HepG2 (cell line): ENCODE measurements around the gene LAMB2. TPM values are rescaled to one million over a fixed set of nuclear protein-coding genes. Genes with fewer than 3 reads are reported as not detected.
A peak's percentile ranks its signal among the peaks of the same experiment; 100 is the strongest.

Experiments used
- ATAC-seq: fragments of 200-7000 bp; cut with Tn5 transposase; 3 replicates; pipeline ENCODE4 v1.9.1; 2020; ENCODE audit warnings: mild to moderate bottlenecking, moderate library complexity
- BruUV-seq: library from RNA; stranded (reverse); fragments of 400-500 nt; replicated peaks from 2 replicates; lab custom pipeline; 2021; lab: Mats Ljungman, UMichigan
- CTCF ChIA-PET: fragments of 300-600 bp; formaldehyde crosslinking; extraction: SDS; loops from one replicate; lab custom pipeline; 2021; ENCODE audit warnings: low total read pairs, inconsistent platforms, low intra/inter-chr PET ratio; lab: Yijun Ruan, JAX
- POLR2A ChIA-PET: fragments of 350-600 bp; sonication (Branson Sonifier 250); formaldehyde crosslinking; loops from one replicate; lab custom pipeline; 2020; ENCODE audit warnings: antibody characterized with exemption, inconsistent platforms; lab: Yijun Ruan, JAX
- DNase-seq: peaks from one replicate; pipeline ENCODE4 v3.0.0-alpha.2; 2015; ENCODE audit warnings: low spot score
- FAIRE-seq: peaks from 3 replicates; lab custom pipeline; 2011; peaks lifted over from hg19 to GRCh38; lab: Jason Lieb, UNC
- H2AFZ ChIP-seq: one replicate; pipeline ENCODE4 v1.6.1; 2011; ENCODE audit warnings: low read length, inconsistent platforms
- H3K27ac ChIP-seq: fragments of 300-600 bp; 3 replicates; pipeline ENCODE4 v1.8.0; 2011; ENCODE audit warnings: mixed run types, mild to moderate bottlenecking, mixed read lengths, low read length, inconsistent platforms; ENCODE audit not compliant: insufficient read depth; ENCODE audit errors: extremely low read length
- H3K27me3 ChIP-seq, 2 experiments: fragments of 200-600 bp in 1 of 2; 2 replicates in 1 of 2; 3 replicates in 1 of 2; pipeline versions ENCODE4 v1.6.0 to v1.8.0; 2011; ENCODE audit warnings: low read length in 2 of 2, mild to moderate bottlenecking in 2 of 2, moderate library complexity in 2 of 2, inconsistent platforms in 1 of 2; ENCODE audit not compliant: insufficient read depth in 2 of 2, control insufficient read depth in 1 of 2
- H3K36me3 ChIP-seq, 2 experiments: fragments of 200-600 bp in 1 of 2; replicated peaks in 1 of 2; 2 replicates in 1 of 2; 3 replicates in 1 of 2; pipeline versions ENCODE4 v1.5.1 to v1.8.0; 2011; ENCODE audit warnings: low read length in 2 of 2, inconsistent platforms in 1 of 2; ENCODE audit not compliant: insufficient read depth in 2 of 2, control insufficient read depth in 1 of 2
- H3K4me1 ChIP-seq: 2 replicates; pipeline ENCODE4 v1.5.1; 2012; ENCODE audit warnings: low read length, inconsistent platforms; ENCODE audit not compliant: insufficient read depth
- H3K4me2 ChIP-seq: 2 replicates; pipeline ENCODE4 v1.6.0; 2011; ENCODE audit warnings: low read depth, low read length, inconsistent platforms
- H3K4me3 ChIP-seq, 3 experiments: fragments of 200-600 bp in 1 of 3; sonication (generic), shearing (Covaris generic) in 1 of 3; replicated peaks in 1 of 3; 2 replicates each; pipeline ENCODE4 v1.5.1; 2011 to 2016; ENCODE audit warnings: low read length in 3 of 3, inconsistent platforms in 2 of 3, low read depth in 2 of 3, mild to moderate bottlenecking in 2 of 3, control low read depth in 1 of 3, mixed read lengths in 1 of 3; ENCODE audit not compliant: insufficient read depth in 1 of 3
- H3K79me2 ChIP-seq: one replicate; pipeline ENCODE4 v1.6.1; 2011; ENCODE audit warnings: low read length, inconsistent platforms; ENCODE audit not compliant: insufficient read depth
- H3K9ac ChIP-seq: 2 replicates; pipeline ENCODE4 v1.6.0; 2011; ENCODE audit warnings: mild to moderate bottlenecking, low read depth, low read length, inconsistent platforms; ENCODE audit not compliant: insufficient read depth
- H3K9me3 ChIP-seq: 2 replicates; pipeline ENCODE4 v1.5.1; 2012; ENCODE audit warnings: mild to moderate bottlenecking, low read length
- H4K20me1 ChIP-seq: 2 replicates; pipeline ENCODE4 v1.6.0; 2011; ENCODE audit warnings: inconsistent platforms, mild to moderate bottlenecking, low read length, moderate library complexity; ENCODE audit not compliant: insufficient read depth
- BCL3 ChIP-seq: sonication (generic); formaldehyde crosslinking; IDR thresholded peaks from 2 replicates; pipeline ENCODE4 v1.5.1; 2020; ENCODE audit warnings: mild to moderate bottlenecking, missing genetic modification reagents, moderate library complexity
- JUND ChIP-seq: sonication (generic); formaldehyde crosslinking; IDR thresholded peaks from 2 replicates; pipeline ENCODE4 v1.8.0; 2022; ENCODE audit warnings: mild to moderate bottlenecking, missing genetic modification reagents
- NAIF1 ChIP-seq: sonication (generic); formaldehyde crosslinking; IDR thresholded peaks from 2 replicates; pipeline ENCODE4 v1.5.0; 2020; ENCODE audit warnings: mild to moderate bottlenecking, missing genetic modification reagents, borderline replicate concordance
- NFKB2 ChIP-seq: sonication (generic); formaldehyde crosslinking; IDR thresholded peaks from 2 replicates; pipeline ENCODE4 v1.4.0; 2020; ENCODE audit warnings: missing genetic modification reagents, borderline replicate concordance
- SALL1 ChIP-seq: sonication (generic); formaldehyde crosslinking; IDR thresholded peaks from 2 replicates; pipeline ENCODE4 v1.8.0; 2022; ENCODE audit warnings: mild to moderate bottlenecking, missing genetic modification reagents
- SRY ChIP-seq: sonication (generic); formaldehyde crosslinking; IDR thresholded peaks from 2 replicates; pipeline ENCODE4 v1.8.0; 2022; ENCODE audit warnings: mild to moderate bottlenecking, missing genetic modification reagents
- U2AF1 ChIP-seq: fragments of 200-400 bp; formaldehyde crosslinking; optimal IDR thresholded peaks from 2 replicates; pipeline ENCODE3; 2017; ENCODE audit warnings: mild to moderate bottlenecking, low read depth, low read length
- USF2 ChIP-seq, 2 experiments: sonication (generic) in 1 of 2; formaldehyde crosslinking in 1 of 2; IDR thresholded peaks; 2 replicates each; pipeline versions ENCODE4 v1.5.1 to v1.6.1; 2011 to 2020; ENCODE audit warnings: borderline replicate concordance in 1 of 2, low read depth in 1 of 2, low read length in 1 of 2, mild to moderate bottlenecking in 1 of 2, missing genetic modification reagents in 1 of 2, moderate library complexity in 1 of 2
- ZBTB25 ChIP-seq: IDR thresholded peaks from 2 replicates; pipeline ENCODE4 v1.6.1; 2018; ENCODE audit warnings: missing genetic modification reagents
- ZFP90 ChIP-seq: sonication (generic); formaldehyde crosslinking; IDR thresholded peaks from 2 replicates; pipeline ENCODE4 v1.8.0; 2022; ENCODE audit warnings: missing genetic modification reagents, mild to moderate bottlenecking, inconsistent platforms, borderline replicate concordance
- ZNF44 ChIP-seq: sonication (generic); formaldehyde crosslinking; IDR thresholded peaks from 2 replicates; pipeline ENCODE4 v1.5.1; 2020; ENCODE audit warnings: mild to moderate bottlenecking, missing genetic modification reagents
- ZNF547 ChIP-seq: sonication (generic); formaldehyde crosslinking; IDR thresholded peaks from 2 replicates; pipeline ENCODE4 v1.5.1; 2020; ENCODE audit warnings: mild to moderate bottlenecking, missing genetic modification reagents
- ZNF574 ChIP-seq: sonication (generic); formaldehyde crosslinking; IDR thresholded peaks from 2 replicates; pipeline ENCODE4 v1.4.0; 2020; ENCODE audit warnings: missing genetic modification reagents
- ZNF672 ChIP-seq: sonication (generic); formaldehyde crosslinking; IDR thresholded peaks from 2 replicates; pipeline ENCODE4 v1.8.1; 2022; ENCODE audit warnings: missing genetic modification reagents
- ZNF772 ChIP-seq: sonication (generic); formaldehyde crosslinking; IDR thresholded peaks from 2 replicates; pipeline ENCODE4 v1.5.0; 2020; ENCODE audit warnings: mild to moderate bottlenecking, missing genetic modification reagents
- WGBS: methylation state at CpG from one replicate; pipeline ENCODE4 v1.1.6; 2017; ENCODE audit warnings: low lambda C conversion rate; 5-methylcytosine and 5-hydroxymethylcytosine counted together
- in situ Hi-C: cut with HindIII; loops from 2 replicates; pipeline ENCODE4 v1.10.0; 2017; ENCODE audit warnings: low pct_unique_long_range_greater_than_20kb; ENCODE audit not compliant: extremely low pct_ligation_motif_present
- intact Hi-C: fragments of 100-400 bp; cut with micrococcal nuclease; formaldehyde crosslinking; loops from one replicate; pipeline ENCODE4 v1.10.0; 2022; ENCODE audit not compliant: unreplicated experiment
- polyA plus RNA-seq, 8 experiments: library from polyadenylated mRNA; depleted of rRNA in 3 of 8; stranded (reverse) in 7 of 8; unstranded in 1 of 8; fragments of >200 nt; fragmentation: Illumina TruSeq in 4 of 8; extraction: Trizol in 4 of 8; gene quantifications; 2 replicates each; pipeline versions ENCODE4 v1.2.1 to v1.2.3, GENCODE V29; 2011 to 2016; ENCODE audit warnings: low read depth in 4 of 8, missing spikeins in 1 of 8, mixed read lengths in 1 of 8; ENCODE audit not compliant: insufficient read depth in 1 of 8
- total RNA-seq, 5 experiments: library from RNA; depleted of rRNA; stranded (reverse); fragments of >200 nt; fragmentation: Illumina TruSeq; extraction: Trizol; gene quantifications; 2 replicates each; pipeline ENCODE4 v1.2.3, GENCODE V29; 2016; ENCODE audit warnings: low read depth in 1 of 5

LAMB2 gene
- total and polyA plus RNA-seq, 2 of the 13 experiments (the other 11 are each of a cell fraction or from before 2014, with no cell fraction given): 208 to 443 TPM

- peak overlapping the region; percentile 46 for H3K27ac ChIP-seq
- 0 out of 6 replicates have a peak overlapping the region, but pooled peaks of 1 of the 3 experiments have one; percentile 78 for H3K4me3 ChIP-seq
- H3K9ac ChIP-seq: no peak overlapping the region
- DNase-seq (peak; percentile 53), FAIRE-seq (peak; percentile 64), ATAC-seq (peak; percentile 15)
- no peak overlapping the region for H2AFZ ChIP-seq
- in situ Hi-C loops (no loop called here), intact Hi-C loops (loop anchor here (5.0 kb wide), 1 partner anchor 42 kb away; the partner anchor contains the start of gene QRICH1)
- no peaks in the 10 kb centered on the region for H4K20me1 ChIP-seq
- no peaks in the 10 kb centered on the region for H3K9me3 ChIP-seq
- BruUV-seq: no TSS peak
- peaks cover 15% of the 10 kb centered on the region for H3K79me2 ChIP-seq
- 0% methylated on average over 1 of the region's 3 CpGs for WGBS
- H3K4me2 ChIP-seq: peak overlapping the region; percentile 97; the same call in 1 of the 2 replicates
- peaks cover 3 to 10% of the 10 kb centered on the region in 2 experiments; a peak in 2 of 5 replicates for H3K36me3 ChIP-seq
- POLR2A ChIA-PET: interaction anchor here (1.0 to 8.5 kb wide), 6 partner anchors 14 to 661 kb away, joined by 3 to 110 read pairs (median 4); partner anchors contain the start of genes QRICH1, USP19 and WDR6
- CTCF ChIA-PET: no interaction called here
- no peaks in the 10 kb centered on the region for H3K27me3 ChIP-seq
- peaks cover 39% of the 10 kb centered on the region for H3K4me1 ChIP-seq
- TF ChIP-seq BCL3 (CRISPR knock-in tag) (no peak), SALL1 (peak; percentile 28), ZNF574 (peak; percentile 49), U2AF1 (no peak), JUND (CRISPR knock-in tag) (0 out of 2 replicates have a peak, but pooled peaks have one; percentile 48), ZNF672 (CRISPR knock-in tag) (no peak), NFKB2 (CRISPR knock-in tag) (peak; percentile 44; the same call in 1 of the 2 replicates), USF2 (IDR thresholded peaks at IDR 0.05; ENCODE audit: low read depth, low read length) (no peak), USF2 (CRISPR knock-in tag; IDR thresholded peaks at IDR 0.05; ENCODE audit: borderline replicate concordance) (no peak), ZNF547 (CRISPR knock-in tag) (no peak), SRY (CRISPR knock-in tag) (no peak), ZNF44 (CRISPR knock-in tag) (no peak), NAIF1 (CRISPR knock-in tag) (no peak), ZNF772 (CRISPR knock-in tag) (no peak), ZBTB25 (CRISPR knock-in tag) (0 out of 2 replicates have a peak, but pooled peaks have one; percentile 14), ZFP90 (CRISPR knock-in tag) (no peak)
Measured at GRCh38 chr3:49134471-49135265, 1.8 kb upstream of the LAMB2 start.
